PC-9 (cell line): ENCODE results near the gene GNAQ. TPM values are rescaled to one million over a fixed set of nuclear protein-coding genes. Genes with fewer than 3 reads are reported as not detected.

ENCODE experiments used
- BruUV-seq: library from RNA; stranded (reverse); fragments of 400-500 nt; replicated peaks from 2 replicates; lab custom pipeline; 2021; lab: Mats Ljungman, UMichigan
- CTCF ChIA-PET: fragments of 300-600 bp; sonication (Branson Sonifier 250); formaldehyde crosslinking; loops from one replicate; lab custom pipeline; 2022; ENCODE audit warnings: antibody characterized with exemption; lab: Charles Lee
- POLR2A ChIA-PET: fragments of 300-600 bp; sonication (Branson Sonifier 250); formaldehyde crosslinking; loops from one replicate; lab custom pipeline; 2022; ENCODE audit warnings: antibody characterized with exemption; ENCODE audit not compliant: unreplicated experiment; lab: Charles Lee
- DNase-seq, 2 experiments: peaks; one replicate each; pipeline versions ENCODE4 v3.0.0 to v3.0.0-alpha.2; 2015 to 2022; ENCODE audit warnings: mixed read lengths in 1 of 2
- H2AFZ ChIP-seq: fragments of 200-600 bp; sonication (generic); 2 replicates; pipeline ENCODE4 v1.8.1; 2017; ENCODE audit warnings: antibody characterized with exemption
- H3F3A ChIP-seq: fragments of 200-600 bp; sonication (generic); 2 replicates; pipeline ENCODE4 v1.8.1; 2017; ENCODE audit warnings: antibody characterized with exemption, mild to moderate bottlenecking, low read depth; ENCODE audit not compliant: insufficient read depth
- H3K27ac ChIP-seq: fragments of 200-600 bp; sonication (generic); 2 replicates; pipeline ENCODE4 v1.6.1; 2016; ENCODE audit warnings: mixed run types
- H3K27me3 ChIP-seq: fragments of 200-600 bp; sonication (generic); 2 replicates; pipeline ENCODE4 v1.6.1; 2016; ENCODE audit warnings: low read depth, mixed run types; ENCODE audit not compliant: insufficient read depth
- H3K36me3 ChIP-seq: fragments of 200-600 bp; sonication (generic); 2 replicates; pipeline ENCODE4 v1.6.1; 2016; ENCODE audit warnings: low read depth, mixed run types
- H3K4me1 ChIP-seq: fragments of 200-600 bp; sonication (generic); replicated peaks from 2 replicates; pipeline ENCODE4 v1.6.1; 2016; ENCODE audit warnings: mixed run types; ENCODE audit not compliant: insufficient read depth
- H3K4me2 ChIP-seq: fragments of 200-600 bp; sonication (generic); 2 replicates; pipeline ENCODE4 v1.6.1; 2017; ENCODE audit warnings: mixed run types
- H3K4me3 ChIP-seq: fragments of 200-600 bp; sonication (generic); 2 replicates; pipeline ENCODE4 v1.6.1; 2016; ENCODE audit warnings: mixed run types
- H3K79me2 ChIP-seq: fragments of 200-600 bp; sonication (generic); 2 replicates; pipeline ENCODE4 v1.6.1; 2017; ENCODE audit warnings: low read depth, mixed run types
- H3K9me2 ChIP-seq: fragments of 200-600 bp; sonication (generic); 2 replicates; pipeline ENCODE4 v1.8.1; 2017; ENCODE audit warnings: mild to moderate bottlenecking; ENCODE audit not compliant: insufficient read depth
- H3K9me3 ChIP-seq: fragments of 200-600 bp; sonication (generic); 2 replicates; pipeline ENCODE4 v1.8.1; 2016; ENCODE audit warnings: low read depth; ENCODE audit not compliant: insufficient read depth
- H4K20me1 ChIP-seq: fragments of 200-600 bp; sonication (generic); 2 replicates; pipeline ENCODE4 v1.8.1; 2017; ENCODE audit not compliant: insufficient read depth
- EZH2 ChIP-seq: fragments of 200-600 bp; sonication (generic); IDR thresholded peaks from 2 replicates; pipeline ENCODE4 v1.8.0; 2017; ENCODE audit warnings: antibody characterized with exemption, low read depth
- intact Hi-C: fragments of 100-400 bp; cut with micrococcal nuclease; formaldehyde crosslinking; loops from one replicate; pipeline ENCODE4 v1.10.0; 2022; ENCODE audit not compliant: unreplicated experiment
- total RNA-seq: library from RNA; stranded (reverse); gene quantifications from 2 replicates; pipeline ENCODE4 v1.2.3, GENCODE V29; 2021
- TF ChIP-seq, protein P1 (sequence below): fragments of 200-600 bp; sonication (generic); conservative IDR thresholded peaks from 2 replicates; pipeline ENCODE4 v1.6.1; 2017; ENCODE audit warnings: mixed run types, antibody characterized with exemption, mild to moderate bottlenecking, moderate library complexity

Gene GNAQ
- total RNA-seq, 1 experiment from 2014 or later = 51.6 TPM

DNA sequence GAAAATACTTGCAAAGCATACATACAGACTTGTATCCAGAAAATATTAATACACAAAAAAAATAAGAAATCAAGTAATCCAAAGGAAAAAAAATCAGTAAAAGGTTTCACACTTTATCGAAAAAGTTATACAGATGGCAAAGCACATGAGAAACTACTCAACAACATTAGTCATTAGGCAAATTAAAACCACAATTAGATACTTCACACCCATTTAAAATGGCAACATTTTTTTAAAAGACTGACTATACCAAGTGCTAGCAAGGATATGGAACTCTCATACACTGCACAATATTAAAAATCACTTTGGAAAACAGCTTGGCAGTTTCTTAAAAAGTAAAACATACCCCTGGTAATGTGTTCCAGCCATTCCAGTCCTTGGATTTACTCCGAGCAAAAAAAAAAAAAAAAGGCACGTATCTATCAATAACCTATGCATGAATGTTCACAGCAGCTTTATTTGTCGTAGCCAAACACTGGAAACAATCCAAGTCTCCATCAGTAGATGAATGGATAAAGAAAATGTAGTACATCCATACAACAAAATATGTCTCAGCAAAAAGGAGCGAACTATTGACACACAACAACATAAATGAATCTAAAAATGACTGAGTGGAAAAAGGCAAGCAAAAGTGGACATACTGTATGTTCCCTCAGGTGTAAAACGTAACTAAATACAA lies 66.0 kb downstream of the GNAQ start:
- Histone ChIP-seq H4K20me1 (peaks cover 3% of the 10 kb centered on the region; the same call in 1 of the 2 replicates), H3K4me2 (no peak overlapping the region), H3K36me3 (0 out of 2 replicates have a peak, but pooled peaks cover 9% of the 10 kb centered on the region), H3K27ac (no peak overlapping the region), H3K9me2 (no peaks in the 10 kb centered on the region), H3K4me1 (0 out of 2 replicates have a peak, but pooled peaks cover 13% of the 10 kb centered on the region), H3K4me3 (no peak overlapping the region), H3F3A (peaks cover 4% of the 10 kb centered on the region; the same call in 1 of the 2 replicates), H3K27me3 (no peaks in the 10 kb centered on the region), H2AFZ (no peak overlapping the region), H3K9me3 (no peaks in the 10 kb centered on the region), H3K79me2 (peaks cover 85% of the 10 kb centered on the region)
- ChIA-PET CTCF (no interaction called here), POLR2A (no interaction called here)
- TF ChIP-seq, protein P1, sequence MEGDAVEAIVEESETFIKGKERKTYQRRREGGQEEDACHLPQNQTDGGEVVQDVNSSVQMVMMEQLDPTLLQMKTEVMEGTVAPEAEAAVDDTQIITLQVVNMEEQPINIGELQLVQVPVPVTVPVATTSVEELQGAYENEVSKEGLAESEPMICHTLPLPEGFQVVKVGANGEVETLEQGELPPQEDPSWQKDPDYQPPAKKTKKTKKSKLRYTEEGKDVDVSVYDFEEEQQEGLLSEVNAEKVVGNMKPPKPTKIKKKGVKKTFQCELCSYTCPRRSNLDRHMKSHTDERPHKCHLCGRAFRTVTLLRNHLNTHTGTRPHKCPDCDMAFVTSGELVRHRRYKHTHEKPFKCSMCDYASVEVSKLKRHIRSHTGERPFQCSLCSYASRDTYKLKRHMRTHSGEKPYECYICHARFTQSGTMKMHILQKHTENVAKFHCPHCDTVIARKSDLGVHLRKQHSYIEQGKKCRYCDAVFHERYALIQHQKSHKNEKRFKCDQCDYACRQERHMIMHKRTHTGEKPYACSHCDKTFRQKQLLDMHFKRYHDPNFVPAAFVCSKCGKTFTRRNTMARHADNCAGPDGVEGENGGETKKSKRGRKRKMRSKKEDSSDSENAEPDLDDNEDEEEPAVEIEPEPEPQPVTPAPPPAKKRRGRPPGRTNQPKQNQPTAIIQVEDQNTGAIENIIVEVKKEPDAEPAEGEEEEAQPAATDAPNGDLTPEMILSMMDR = no peak
- no peak for TF ChIP-seq EZH2
- no TSS peak for BruUV-seq
- DNase-seq = no peak
- intact Hi-C loops = no loop called here

- no peak overlapping the region for H3K27ac ChIP-seq
- ChIA-PET POLR2A (no interaction called here), CTCF (no interaction called here)
- intact Hi-C loops = no loop called here
- TF ChIP-seq EZH2 = no peak
- TF ChIP-seq, protein P1 = no peak
- no peaks in the 10 kb centered on the region for H3K9me3 ChIP-seq
- no peaks in the 10 kb centered on the region; the same call in 1 of the 2 replicates for H4K20me1 ChIP-seq
- no TSS peak for BruUV-seq
- peaks cover 4% of the 10 kb centered on the region; the same call in 1 of the 2 replicates for H3F3A ChIP-seq
- no peaks in the 10 kb centered on the region for H3K27me3 ChIP-seq
- no peak overlapping the region for H2AFZ ChIP-seq
- peaks cover 79% of the 10 kb centered on the region for H3K79me2 ChIP-seq
- H3K4me2 ChIP-seq = no peak overlapping the region
- H3K9me2 ChIP-seq = no peaks in the 10 kb centered on the region
- H3K4me3 ChIP-seq = no peak overlapping the region
- H3K4me1 ChIP-seq = 0 out of 2 replicates have a peak, but pooled peaks cover 8% of the 10 kb centered on the region
- 0 out of 2 replicates have a peak, but pooled peaks cover 6% of the 10 kb centered on the region for H3K36me3 ChIP-seq
- no peak for DNase-seq
Observed at GRCh38 chr9:77964258-77964657, 67.4 kb downstream of the GNAQ start.

DNA sequence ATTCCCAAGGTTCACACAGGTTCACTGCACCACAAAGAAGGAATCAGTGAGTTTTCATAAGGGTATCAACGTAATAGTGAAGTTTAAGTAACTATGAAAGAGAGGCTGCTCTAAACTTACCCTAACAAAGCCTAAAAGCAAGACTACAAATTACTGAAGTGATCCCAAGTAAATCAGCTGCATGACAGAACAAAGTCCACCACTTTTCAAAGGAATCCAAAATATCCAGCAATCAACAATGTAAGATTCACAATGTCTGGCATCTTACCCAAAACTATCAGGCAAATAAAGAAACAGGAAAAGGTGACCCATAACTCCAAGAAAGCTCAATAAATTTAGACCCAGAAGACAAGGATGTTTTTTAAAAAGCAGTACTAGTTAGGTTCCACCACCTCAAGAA lies 70.1 kb downstream of the GNAQ start:
- POLR2A ChIA-PET = interaction anchor here (0.7 kb wide), 1 partner anchor 77 kb away, joined by 9 read pairs; no protein-coding TSS in a partner anchor
- no peaks in the 10 kb centered on the region for H3K36me3 ChIP-seq
- no peak for DNase-seq
- H3K27me3 ChIP-seq = no peaks in the 10 kb centered on the region
- BruUV-seq = no TSS peak
- H2AFZ ChIP-seq = no peak overlapping the region
- no peaks in the 10 kb centered on the region for H3K9me2 ChIP-seq
- TF ChIP-seq, protein P1 = no peak
- no peak for TF ChIP-seq EZH2
- H3K4me3 ChIP-seq = no peak overlapping the region
- CTCF ChIA-PET = no interaction called here
- no peaks in the 10 kb centered on the region for H3K4me1 ChIP-seq
- no peaks in the 10 kb centered on the region for H3K9me3 ChIP-seq
- H3K27ac ChIP-seq = no peak overlapping the region
- H3F3A ChIP-seq = peaks cover 1% of the 10 kb centered on the region; the same call in 1 of the 2 replicates
- no peaks in the 10 kb centered on the region for H4K20me1 ChIP-seq
- intact Hi-C loops = no loop called here
- H3K4me2 ChIP-seq = no peak overlapping the region
- peaks cover 68% of the 10 kb centered on the region for H3K79me2 ChIP-seq
